ENCODE results near the gene DNPH1.

The DNPH1 gene

DNA sequence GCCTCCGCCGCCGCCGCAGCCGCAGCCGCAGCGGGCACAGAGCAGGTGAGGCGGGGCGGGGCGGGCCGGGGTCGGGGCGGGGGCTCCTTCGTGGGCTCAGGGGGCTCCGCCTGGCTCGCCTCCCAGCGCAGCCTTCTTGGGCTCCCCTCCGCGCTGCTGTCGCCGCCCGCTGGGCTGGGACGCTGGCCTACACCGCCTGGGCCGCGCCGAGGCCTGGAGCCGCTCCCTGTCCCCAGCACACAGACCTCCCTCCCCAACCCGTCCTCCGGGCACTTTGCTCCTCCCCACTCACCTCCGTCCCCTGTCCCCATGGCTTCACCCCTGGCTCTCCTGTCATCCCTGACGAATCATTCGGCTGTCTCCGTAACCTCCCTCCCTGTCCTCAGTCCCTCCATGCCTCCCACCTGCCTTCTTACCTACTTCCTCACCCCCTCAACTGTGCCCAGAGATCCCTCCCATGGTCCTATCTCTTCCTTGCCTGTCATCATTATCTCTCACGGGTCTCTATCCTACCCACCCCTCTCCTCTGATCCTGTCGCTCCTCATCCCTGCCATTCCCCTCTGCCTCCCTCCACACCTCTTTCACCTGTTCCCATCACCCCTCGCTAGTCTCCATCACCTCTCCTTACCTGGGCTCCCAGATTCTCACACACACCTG lies 14.5 kb upstream of the DNPH1 start:
- TF ChIP-seq, protein P1, sequence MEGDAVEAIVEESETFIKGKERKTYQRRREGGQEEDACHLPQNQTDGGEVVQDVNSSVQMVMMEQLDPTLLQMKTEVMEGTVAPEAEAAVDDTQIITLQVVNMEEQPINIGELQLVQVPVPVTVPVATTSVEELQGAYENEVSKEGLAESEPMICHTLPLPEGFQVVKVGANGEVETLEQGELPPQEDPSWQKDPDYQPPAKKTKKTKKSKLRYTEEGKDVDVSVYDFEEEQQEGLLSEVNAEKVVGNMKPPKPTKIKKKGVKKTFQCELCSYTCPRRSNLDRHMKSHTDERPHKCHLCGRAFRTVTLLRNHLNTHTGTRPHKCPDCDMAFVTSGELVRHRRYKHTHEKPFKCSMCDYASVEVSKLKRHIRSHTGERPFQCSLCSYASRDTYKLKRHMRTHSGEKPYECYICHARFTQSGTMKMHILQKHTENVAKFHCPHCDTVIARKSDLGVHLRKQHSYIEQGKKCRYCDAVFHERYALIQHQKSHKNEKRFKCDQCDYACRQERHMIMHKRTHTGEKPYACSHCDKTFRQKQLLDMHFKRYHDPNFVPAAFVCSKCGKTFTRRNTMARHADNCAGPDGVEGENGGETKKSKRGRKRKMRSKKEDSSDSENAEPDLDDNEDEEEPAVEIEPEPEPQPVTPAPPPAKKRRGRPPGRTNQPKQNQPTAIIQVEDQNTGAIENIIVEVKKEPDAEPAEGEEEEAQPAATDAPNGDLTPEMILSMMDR (IDR thresholded peaks at IDR 0.05; ENCODE audit: low read depth, low read length, missing control alignments) = no peak
- no peak for DNase-seq (ENCODE audit: extremely low read depth, low read depth)
- no peak overlapping the region for H3K4me3 ChIP-seq (replicated peaks; ENCODE audit: low read depth, low read length)

DNA sequence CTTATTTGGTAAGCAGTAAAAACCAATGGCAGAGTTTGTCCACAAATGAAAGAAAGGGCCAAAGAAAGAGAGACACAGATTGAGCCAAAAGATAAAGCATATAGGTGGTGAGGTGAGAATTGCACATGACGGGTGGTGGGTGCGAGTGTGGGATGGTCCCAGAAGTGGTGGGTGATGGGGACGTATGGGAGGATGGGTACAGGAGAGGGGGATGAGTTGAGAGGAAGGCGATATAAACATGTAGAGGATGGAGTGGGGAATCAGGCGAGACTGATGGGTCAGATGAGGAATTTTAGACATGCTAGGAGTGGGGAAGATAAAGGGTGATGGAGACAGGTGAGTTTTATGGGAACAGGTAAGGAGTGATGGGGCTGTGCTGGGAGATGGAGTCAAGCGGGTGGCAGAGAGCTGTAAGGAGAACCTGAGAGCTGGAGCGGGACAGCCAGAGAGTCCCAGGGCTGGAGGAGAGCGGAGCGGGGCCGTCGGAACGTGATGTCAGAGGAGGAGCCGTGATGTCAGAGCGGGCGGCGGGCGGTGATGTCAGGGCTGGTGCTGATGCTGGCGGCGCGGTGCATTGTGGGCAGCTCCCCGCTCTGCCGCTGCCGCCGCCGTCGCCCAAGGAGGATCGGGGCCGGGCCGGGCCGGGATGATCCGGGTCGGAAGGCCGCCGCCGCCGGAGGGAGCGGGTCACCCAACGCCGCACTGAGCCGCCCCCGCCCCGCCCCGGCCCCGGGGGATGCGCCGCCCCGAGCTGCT lies 13.8 kb upstream of the DNPH1 start, which contains the start of gene TTBK1:
Gene TTBK1 (plus strand): TSS at position 574 of the 756 bp plus-strand sequence. CDS start 3,180 bp downstream, outside the sequence.
- TF ChIP-seq, protein P1 (IDR thresholded peaks at IDR 0.05; ENCODE audit: low read depth, low read length, missing control alignments) = no peak
- H3K4me3 ChIP-seq (replicated peaks; ENCODE audit: low read depth, low read length) = no peak within 1 kb of the TSS
- no peak for DNase-seq (ENCODE audit: extremely low read depth, low read depth)

DNA sequence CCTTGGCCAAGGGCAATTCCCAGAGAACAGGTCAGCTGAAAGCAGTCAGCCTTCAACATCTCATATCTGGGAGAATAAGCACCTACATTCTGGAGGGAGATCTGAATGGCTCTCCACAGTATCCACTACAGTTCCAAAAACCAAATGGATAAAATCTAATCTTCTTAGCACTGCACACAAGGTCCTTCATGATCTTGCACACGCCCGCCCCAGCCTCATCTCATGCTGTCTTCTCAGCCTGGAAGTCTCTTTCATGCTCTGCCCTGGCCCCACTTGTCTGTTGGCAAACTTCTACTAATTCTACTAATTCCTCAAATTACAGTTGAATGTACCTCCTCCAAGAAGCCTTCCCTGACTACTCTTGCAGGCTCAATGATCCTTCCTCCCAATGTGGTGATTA lies 12.2 kb upstream of the DNPH1 start:
- TF ChIP-seq, protein P1 (IDR thresholded peaks at IDR 0.05; ENCODE audit: low read depth, low read length, missing control alignments) = no peak
- DNase-seq (ENCODE audit: extremely low read depth, low read depth) = no peak

DNA sequence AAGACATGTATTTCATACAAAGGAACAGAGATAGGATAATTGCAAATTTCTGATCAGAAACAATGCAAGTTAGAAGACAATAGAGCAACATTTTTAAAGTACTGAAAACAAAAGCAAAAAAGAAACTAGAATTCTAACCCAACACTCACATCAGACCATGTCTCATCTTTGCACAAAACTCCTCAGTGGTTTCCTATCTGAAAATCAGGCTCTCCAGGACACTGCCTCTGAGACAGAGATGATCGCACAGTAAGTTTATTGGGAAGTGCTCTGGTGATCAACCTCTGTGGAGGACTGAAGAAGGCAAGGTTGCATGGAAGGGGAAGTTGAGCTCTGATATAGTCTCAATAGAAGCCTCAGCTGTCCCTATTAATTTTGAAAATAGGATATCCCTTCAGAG lies 11.7 kb upstream of the DNPH1 start:
- TF ChIP-seq, protein P1 (IDR thresholded peaks at IDR 0.05; ENCODE audit: low read depth, low read length, missing control alignments) = no peak
- no peak overlapping the region for H3K4me3 ChIP-seq (replicated peaks; ENCODE audit: low read depth, low read length)
- no peak for DNase-seq (ENCODE audit: extremely low read depth, low read depth)

More for the DNA sequence above, 12.2 kb upstream of the DNPH1 start:
- no peak overlapping the region for H3K4me3 ChIP-seq (replicated peaks; ENCODE audit: low read depth, low read length)

DNA sequence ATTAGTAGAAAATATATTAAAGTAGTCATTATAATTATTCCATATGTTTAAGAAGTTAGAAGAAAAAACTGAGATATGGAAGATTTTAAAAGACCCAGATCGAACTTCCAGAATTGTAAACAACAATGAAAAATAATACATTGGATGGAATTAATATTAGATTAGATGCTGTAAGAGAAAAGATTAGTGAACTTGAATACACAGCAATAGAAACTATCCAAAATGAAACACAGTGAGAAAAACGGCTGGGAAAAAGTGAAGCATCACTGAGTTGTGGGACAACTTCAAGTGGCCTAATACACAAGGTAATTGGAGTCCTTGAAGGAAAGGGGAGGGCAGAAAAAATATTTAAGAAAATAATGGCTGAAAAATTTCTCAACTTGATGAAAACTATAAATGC lies 9.8 kb upstream of the DNPH1 start:
- DNase-seq (ENCODE audit: extremely low read depth, low read depth) = no peak
- TF ChIP-seq, protein P1 (IDR thresholded peaks at IDR 0.05; ENCODE audit: low read depth, low read length, missing control alignments) = no peak
- H3K4me3 ChIP-seq (replicated peaks; ENCODE audit: low read depth, low read length) = no peak overlapping the region

DNA sequence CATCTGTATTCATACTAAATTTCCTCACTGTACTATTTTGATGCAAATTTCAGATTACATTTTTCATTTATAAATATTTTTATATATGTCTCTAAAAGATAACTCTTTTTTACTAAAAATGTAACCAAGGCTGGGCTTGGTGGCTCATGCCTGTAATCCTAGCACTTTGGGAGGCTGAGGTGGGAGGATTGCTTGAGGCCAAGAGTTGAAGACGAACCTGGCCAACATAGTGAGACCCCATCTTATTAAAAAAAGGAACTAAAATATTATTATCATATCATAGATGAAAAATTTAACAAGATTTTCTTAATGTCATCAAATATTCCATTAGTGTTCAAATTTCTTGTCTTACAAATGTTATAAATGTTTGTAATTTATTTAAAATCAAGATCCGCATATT lies 6.6 kb upstream of the DNPH1 start:
- no peak overlapping the region for H3K4me3 ChIP-seq (replicated peaks; ENCODE audit: low read depth, low read length)
- DNase-seq (ENCODE audit: extremely low read depth, low read depth) = no peak
- TF ChIP-seq, protein P1 (IDR thresholded peaks at IDR 0.05; ENCODE audit: low read depth, low read length, missing control alignments) = no peak
